ENCODE measurements around the gene TSTD1. TPM values are rescaled to one million over a fixed set of nuclear protein-coding genes. Genes with fewer than 3 reads are reported as not detected.

Gene TSTD1
- total RNA-seq, 1 donor, result 0.90 TPM

GRCh38 chr1:161045736-161046604 lies 7.2 kb upstream of the TSTD1 start, which contains the start of gene USF1:
Gene USF1 (minus strand): TSS chr1:161045977. CDS start chr1:161043275, 2,702 bp downstream.
- peak; percentile 95 for DNase-seq (ENCODE audit: low read depth)
- TF ChIP-seq, protein P1, sequence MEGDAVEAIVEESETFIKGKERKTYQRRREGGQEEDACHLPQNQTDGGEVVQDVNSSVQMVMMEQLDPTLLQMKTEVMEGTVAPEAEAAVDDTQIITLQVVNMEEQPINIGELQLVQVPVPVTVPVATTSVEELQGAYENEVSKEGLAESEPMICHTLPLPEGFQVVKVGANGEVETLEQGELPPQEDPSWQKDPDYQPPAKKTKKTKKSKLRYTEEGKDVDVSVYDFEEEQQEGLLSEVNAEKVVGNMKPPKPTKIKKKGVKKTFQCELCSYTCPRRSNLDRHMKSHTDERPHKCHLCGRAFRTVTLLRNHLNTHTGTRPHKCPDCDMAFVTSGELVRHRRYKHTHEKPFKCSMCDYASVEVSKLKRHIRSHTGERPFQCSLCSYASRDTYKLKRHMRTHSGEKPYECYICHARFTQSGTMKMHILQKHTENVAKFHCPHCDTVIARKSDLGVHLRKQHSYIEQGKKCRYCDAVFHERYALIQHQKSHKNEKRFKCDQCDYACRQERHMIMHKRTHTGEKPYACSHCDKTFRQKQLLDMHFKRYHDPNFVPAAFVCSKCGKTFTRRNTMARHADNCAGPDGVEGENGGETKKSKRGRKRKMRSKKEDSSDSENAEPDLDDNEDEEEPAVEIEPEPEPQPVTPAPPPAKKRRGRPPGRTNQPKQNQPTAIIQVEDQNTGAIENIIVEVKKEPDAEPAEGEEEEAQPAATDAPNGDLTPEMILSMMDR (IDR thresholded peaks at IDR 0.05; ENCODE audit: insufficient read depth, low read length), result no peak
- H3K4me3 ChIP-seq (ENCODE audit: low read depth, low read length), result peak within 1 kb of the TSS; percentile 91

DNA sequence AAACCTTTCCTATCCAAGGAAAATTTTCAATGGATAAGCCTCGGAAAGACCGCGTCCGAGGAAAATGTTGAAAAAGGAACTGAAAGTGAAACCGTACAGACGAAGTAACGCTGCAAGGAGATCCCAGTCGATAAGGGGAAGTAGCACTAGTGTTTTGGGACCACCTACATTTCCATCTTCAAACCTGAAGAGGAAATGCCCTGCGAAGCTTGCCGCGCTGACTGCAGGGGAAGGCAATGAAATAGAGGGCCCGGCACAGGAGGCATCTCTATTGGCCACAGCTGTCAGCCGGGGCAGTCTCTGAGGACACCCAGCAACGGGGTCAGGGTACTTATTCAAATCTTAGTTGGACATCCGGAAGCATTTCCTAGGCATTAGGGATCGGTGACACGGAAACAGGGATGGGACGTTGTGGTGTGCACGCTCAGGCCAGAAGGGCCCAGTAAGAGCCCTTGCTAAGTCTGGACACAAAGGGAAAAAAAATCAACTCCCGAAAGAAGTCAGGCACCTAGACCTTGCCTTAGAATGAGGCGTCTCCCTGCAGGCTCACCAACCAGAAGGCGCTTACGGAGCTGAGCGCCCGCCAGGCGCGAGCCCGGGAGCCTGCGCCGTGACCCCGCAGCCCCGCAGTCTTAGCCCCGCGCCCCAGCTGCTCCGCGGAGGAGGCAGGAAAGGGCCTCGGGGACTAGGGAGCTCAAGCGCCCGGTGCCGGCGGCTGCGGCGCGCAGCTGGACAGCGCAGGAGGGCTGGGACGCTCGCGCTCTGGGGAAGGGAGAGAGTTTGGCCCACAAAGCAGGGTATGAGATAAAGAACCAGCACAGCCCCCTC lies 6.4 kb upstream of the TSTD1 start:
- DNase-seq (ENCODE audit: low read depth), result peak; percentile 58
- TF ChIP-seq, protein P1 (IDR thresholded peaks at IDR 0.05; ENCODE audit: insufficient read depth, low read length), result no peak
- H3K4me3 ChIP-seq (ENCODE audit: low read depth, low read length), result peak overlapping the region; percentile 91

DNA sequence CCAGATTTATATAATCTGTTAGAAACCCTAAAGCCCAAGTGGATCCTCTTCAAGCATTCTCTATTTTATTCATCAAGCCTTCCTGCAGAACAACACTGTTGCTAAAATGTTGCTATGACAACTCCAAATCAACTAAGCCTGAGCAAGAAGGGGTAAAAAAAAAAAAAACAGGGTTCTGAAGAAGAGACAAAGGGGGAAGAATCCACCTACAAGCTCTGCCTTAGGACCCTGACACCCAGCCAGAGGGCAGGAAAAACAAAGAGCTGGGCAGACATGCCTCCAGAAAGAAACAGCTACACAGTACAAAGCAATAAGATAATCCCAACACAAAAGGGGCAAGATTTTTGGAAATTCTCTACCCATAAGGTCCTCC lies 5.8 kb upstream of the TSTD1 start:
- H3K4me3 ChIP-seq (ENCODE audit: low read depth, low read length), result peak overlapping the region; percentile 91
- TF ChIP-seq, protein P1 (IDR thresholded peaks at IDR 0.05; ENCODE audit: insufficient read depth, low read length), result no peak
- DNase-seq (ENCODE audit: low read depth), result peak; percentile 16

GRCh38 chr1:161039546-161039945 lies 782 bp upstream of the TSTD1 start:
- TF ChIP-seq, protein P1 (IDR thresholded peaks at IDR 0.05; ENCODE audit: insufficient read depth, low read length), result no peak
- no peak for DNase-seq (ENCODE audit: low read depth)
- H3K4me3 ChIP-seq (ENCODE audit: low read depth, low read length), result no peak overlapping the region

DNA sequence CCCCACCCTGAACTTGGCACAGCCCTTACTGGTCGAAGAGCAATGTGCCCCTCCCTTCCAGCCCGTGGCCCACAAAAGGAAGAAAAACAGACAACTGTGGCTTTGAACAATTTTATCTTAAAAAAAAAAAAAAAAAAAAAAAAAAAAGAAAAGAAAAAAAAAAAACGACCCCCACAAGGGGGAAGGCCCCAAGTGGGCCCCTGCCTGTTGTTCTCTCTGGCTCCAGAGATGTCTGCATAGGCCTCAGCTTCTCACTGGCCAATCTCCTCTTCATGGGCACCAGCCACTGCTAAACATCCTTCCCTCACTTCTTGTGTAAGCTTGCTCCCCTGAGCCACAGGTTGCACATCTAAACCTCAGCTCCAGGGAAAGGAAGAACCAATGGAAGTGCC lies 386 bp upstream of the TSTD1 start:
- peak overlapping the region; percentile 62 for H3K4me3 ChIP-seq (ENCODE audit: low read depth, low read length)
- TF ChIP-seq, protein P1 (IDR thresholded peaks at IDR 0.05; ENCODE audit: insufficient read depth, low read length), result no peak
- no peak for DNase-seq (ENCODE audit: low read depth)

DNA sequence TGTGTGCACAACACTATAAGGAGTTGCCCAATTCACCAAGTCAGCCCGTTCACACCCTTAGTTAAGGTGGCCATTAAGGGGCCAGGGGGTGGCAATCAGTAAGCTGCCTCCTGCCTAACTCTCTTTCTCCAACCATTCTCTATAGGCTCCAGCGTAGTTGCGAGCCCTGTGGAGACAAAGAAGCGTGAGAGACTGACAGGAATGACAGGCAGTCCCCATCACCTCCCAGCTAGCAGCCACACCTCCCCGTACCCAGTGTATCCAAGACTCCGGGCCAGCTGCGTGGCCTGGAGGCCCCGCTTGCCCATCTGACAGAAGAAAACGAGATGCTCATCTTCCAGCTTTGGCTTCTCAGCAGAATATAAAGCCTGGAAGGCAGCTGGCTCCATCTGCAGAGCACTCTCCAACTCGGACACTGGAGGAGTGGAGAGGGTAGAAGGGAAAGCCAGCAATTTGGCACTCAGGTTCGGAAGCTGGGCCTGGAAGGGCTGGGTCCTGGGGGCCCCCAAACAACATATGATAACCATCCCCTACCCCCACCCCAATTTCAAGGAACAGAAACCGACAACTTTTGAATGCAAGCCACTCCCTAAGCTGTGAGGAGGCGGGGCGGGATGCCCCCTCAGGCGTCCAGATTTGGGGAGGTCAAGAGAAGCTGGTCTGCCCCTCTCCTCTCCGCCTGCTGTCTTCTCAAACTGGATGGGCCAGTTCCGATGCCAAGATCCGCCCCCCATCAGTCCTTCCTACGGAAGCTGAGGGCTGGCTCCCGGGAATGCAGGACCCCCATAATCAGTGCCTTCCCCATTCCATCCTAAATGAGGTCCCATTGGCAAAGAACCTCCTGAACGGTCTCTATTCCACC lies 872 bp downstream of the TSTD1 start:
- peak overlapping the region; percentile 62 for H3K4me3 ChIP-seq (ENCODE audit: low read depth, low read length)
- DNase-seq (ENCODE audit: low read depth), result no peak
- TF ChIP-seq, protein P1 (IDR thresholded peaks at IDR 0.05; ENCODE audit: insufficient read depth, low read length), result no peak
